ENCODE measurements around the gene HCN4. TPM values are rescaled to one million over a fixed set of nuclear protein-coding genes. Genes with fewer than 3 reads are reported as not detected.

The HCN4 gene
- total RNA-seq, 2 donors from 2014 or later = not detected

DNA sequence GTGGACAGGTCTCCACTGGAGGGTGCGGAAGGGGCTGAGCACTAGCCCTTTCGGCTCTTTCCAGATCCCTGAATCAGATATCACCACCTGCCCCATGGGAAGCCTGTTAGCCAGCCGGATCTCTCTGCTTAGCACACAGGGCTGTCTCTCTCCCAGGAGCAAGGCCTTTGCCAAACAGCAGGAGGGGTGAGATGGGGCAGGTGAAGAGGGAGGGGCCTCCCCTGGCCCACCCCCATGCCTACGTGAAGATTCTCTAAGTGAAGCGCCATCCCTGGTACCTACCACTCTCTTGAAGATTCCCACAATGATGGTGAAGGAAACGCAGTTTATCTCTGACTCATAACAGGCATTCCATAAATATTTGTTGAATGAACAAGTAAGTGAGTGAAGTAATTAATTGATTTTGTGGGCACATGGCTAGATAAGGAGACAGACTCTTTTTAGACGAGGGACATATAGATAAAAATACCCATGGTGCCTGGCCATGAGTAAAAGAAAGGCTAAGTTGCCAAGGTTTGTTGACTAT, 19.6 kb upstream of the HCN4 start:
- no peaks in the 10 kb centered on the region for H3K9me3 ChIP-seq (ENCODE audit: control insufficient read depth, low read length, poor library complexity, severe bottlenecking)
- no peak for ATAC-seq
- Mint-ChIP-seq H3K4me1 (no peaks in the 10 kb centered on the region), H3K4me3 (no peak overlapping the region), H3K27me3 (peaks cover 48% of the 10 kb centered on the region), H3K36me3 (ENCODE audit: low read depth) (peaks cover 5% of the 10 kb centered on the region), H3K27ac (no peak overlapping the region)
- no peak for DNase-seq

DNA sequence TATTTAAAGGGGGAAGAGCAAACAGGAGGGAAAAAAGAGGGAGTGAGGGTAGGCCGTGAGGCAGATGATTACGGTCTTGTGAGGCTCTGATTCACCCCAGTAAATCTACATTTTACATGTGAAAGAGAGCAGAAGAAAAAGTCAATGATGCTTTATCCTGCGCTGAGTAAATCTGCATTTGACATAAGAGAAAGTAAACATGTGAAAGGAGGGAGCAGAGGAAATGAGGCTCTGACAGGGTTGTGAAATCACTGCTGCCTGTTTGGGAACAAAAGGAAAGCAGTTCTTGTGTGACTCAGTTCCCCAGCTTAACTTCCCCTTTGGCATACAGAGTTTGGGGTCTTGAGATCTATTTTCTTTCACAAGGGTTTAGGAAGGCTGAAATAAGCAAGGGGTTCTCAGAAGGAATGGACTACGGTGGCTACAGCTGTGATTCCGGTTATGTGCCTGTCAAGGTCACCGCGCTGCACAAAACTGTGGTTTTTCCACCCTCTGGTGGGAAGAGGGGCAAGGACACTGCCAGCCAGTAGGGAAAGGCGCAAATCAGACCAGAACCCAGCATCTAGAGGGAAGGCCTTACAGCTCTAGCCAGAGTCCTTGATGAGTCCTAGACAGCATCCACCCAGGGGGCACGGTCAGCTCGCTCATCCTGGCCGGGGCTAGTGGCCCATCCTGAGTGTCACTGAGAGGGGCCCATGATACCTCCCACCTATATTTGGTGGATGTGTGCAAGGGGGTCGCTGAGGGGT, 18.9 kb upstream of the HCN4 start:
- H3K36me3 Mint-ChIP-seq (ENCODE audit: low read depth) = peaks cover 5% of the 10 kb centered on the region
- H3K4me1 Mint-ChIP-seq = no peaks in the 10 kb centered on the region
- no peak for ATAC-seq
- H3K4me3 Mint-ChIP-seq = no peak overlapping the region
- H3K9me3 ChIP-seq (ENCODE audit: control insufficient read depth, low read length, poor library complexity, severe bottlenecking) = no peaks in the 10 kb centered on the region
- DNase-seq = no peak
- peaks cover 50% of the 10 kb centered on the region for H3K27me3 Mint-ChIP-seq
- H3K27ac Mint-ChIP-seq = no peak overlapping the region

DNA sequence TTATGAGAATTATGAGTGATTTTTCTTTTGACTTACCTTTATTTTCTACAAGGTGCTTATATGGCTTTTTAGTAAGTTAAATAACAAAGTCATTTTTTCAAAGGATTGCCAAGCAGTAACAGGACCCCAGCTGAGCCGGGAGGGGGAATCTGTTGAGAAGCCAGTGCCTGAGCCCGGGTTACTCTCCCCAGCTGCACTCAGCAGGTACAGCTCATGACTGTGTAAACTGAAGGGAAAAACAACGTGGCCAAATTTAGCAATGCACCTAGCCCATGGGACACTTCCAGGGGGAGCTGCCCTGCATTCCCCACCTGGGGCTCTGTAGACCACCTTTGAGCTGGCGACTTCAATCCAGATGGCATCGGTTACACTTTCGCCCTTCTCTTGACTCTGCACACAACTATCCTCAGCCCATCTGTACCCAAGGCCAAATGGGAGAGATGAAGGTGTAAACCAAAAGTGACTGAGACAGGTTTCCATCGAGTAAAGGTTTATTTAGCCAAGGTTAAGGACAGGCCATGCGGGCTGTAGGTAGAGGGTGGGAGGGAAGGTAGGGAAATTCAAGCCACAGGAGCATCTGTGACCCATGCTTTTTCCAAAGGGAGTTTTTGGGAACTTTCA, 18.2 kb upstream of the HCN4 start:
- no peaks in the 10 kb centered on the region for H3K9me3 ChIP-seq (ENCODE audit: control insufficient read depth, low read length, poor library complexity, severe bottlenecking)
- peaks cover 5% of the 10 kb centered on the region for H3K36me3 Mint-ChIP-seq (ENCODE audit: low read depth)
- no peak for ATAC-seq
- no peak for DNase-seq
- no peak overlapping the region for H3K27ac Mint-ChIP-seq
- H3K4me1 Mint-ChIP-seq = no peaks in the 10 kb centered on the region
- H3K4me3 Mint-ChIP-seq = no peak overlapping the region
- peaks cover 55% of the 10 kb centered on the region for H3K27me3 Mint-ChIP-seq

DNA sequence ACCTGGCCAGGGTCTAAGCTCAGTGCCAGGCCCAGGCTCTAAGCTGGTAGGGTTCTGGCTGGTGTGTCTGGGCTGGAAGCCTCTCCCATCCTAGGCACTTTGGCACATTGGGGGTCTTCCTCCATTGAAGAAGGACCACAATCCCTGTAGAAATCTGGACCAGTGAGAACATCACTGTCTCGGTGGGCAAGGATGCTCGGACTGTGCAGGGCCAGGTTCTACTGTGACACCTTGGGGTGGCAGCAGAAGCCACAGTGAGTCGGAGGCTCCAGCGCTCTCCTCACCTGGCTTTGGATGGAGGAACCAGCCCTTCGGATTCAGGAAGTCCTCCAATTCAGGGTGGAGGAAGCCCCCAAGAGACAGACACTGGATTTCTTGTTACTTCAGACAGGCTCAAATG, 17.5 kb upstream of the HCN4 start:
- no peaks in the 10 kb centered on the region for H3K9me3 ChIP-seq (ENCODE audit: control insufficient read depth, low read length, poor library complexity, severe bottlenecking)
- no peak for ATAC-seq
- peaks cover 8% of the 10 kb centered on the region for H3K36me3 Mint-ChIP-seq (ENCODE audit: low read depth)
- no peak for DNase-seq
- H3K27me3 Mint-ChIP-seq = peaks cover 53% of the 10 kb centered on the region
- no peak overlapping the region for H3K4me3 Mint-ChIP-seq
- H3K27ac Mint-ChIP-seq = no peak overlapping the region
- no peaks in the 10 kb centered on the region for H3K4me1 Mint-ChIP-seq

DNA sequence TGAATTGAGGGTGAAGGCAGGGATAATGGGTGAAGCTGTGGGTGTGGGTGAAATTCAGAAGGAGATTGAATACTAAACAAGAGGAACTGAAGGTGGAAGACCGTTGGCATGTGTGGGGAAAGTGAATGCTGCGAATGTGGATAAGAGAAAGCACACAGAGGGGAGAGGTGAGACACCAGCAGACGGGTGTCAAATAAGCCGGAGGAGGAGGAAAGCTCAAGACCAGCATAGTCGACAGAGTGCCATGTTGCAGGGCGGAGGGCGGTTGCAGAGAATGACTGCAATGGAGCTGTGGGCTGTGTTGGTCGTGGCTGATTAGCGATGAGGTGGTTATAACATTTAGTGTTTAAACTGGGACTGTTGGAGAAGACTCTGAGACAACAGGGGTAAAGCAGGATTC, 16.4 kb upstream of the HCN4 start:
- no peak for DNase-seq
- peaks cover 46% of the 10 kb centered on the region for H3K27me3 Mint-ChIP-seq

DNA sequence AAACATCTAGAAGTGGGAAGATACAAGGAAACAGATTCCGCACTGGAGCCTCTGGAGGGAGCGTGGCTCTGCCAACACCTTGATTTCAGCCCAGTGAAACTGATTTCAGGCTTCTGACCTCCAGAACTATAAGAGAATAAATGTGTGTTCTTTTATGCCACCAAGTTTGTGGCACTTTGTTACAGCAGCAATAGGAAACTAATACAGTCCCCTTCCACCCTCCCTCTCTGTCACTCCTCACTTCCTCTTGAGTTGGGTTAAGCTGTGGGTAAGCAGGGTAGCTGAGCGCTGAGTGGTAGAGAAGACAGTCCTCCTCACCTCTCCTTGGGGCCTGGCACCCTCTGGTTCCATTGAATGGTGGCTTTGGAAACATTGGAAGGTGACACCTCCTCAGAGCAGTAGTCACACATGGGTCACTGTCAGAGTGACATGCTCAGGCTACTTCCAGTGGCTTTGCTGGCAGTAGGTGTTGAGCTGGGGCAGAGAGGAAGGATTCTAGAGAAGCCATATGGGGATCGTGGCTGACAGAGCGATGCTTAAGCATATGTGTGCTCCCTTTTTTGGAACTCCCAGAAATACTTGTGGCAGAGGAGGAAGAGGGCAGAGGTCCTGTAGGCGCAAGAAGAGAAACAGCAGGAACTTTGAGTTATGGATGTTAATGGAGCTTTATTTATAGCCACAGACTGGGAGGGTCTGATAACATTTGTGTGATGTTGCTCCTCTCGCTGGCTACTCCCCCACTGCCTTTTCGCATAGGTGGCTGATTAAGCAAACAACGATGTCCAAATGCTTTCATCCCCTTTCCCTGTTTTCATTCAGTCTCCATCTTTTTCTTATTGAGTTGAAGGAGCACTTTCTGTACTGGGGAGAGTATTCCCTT, 14.8 kb upstream of the HCN4 start:
- DNase-seq = no peak
- no peaks in the 10 kb centered on the region for H3K4me1 Mint-ChIP-seq
- H3K27ac Mint-ChIP-seq = no peak overlapping the region
- H3K27me3 Mint-ChIP-seq = peaks cover 47% of the 10 kb centered on the region
- ATAC-seq = no peak
- peaks cover 9% of the 10 kb centered on the region for H3K36me3 Mint-ChIP-seq (ENCODE audit: low read depth)
- H3K9me3 ChIP-seq (ENCODE audit: control insufficient read depth, low read length, poor library complexity, severe bottlenecking) = no peaks in the 10 kb centered on the region
- H3K4me3 Mint-ChIP-seq = no peak overlapping the region

More for the DNA sequence above, 16.4 kb upstream of the HCN4 start:
- ATAC-seq = no peak
- no peak overlapping the region for H3K27ac Mint-ChIP-seq
- no peak overlapping the region for H3K4me3 Mint-ChIP-seq
- H3K9me3 ChIP-seq (ENCODE audit: control insufficient read depth, low read length, poor library complexity, severe bottlenecking) = no peaks in the 10 kb centered on the region
- peaks cover 11% of the 10 kb centered on the region for H3K36me3 Mint-ChIP-seq (ENCODE audit: low read depth)
- H3K4me1 Mint-ChIP-seq = no peaks in the 10 kb centered on the region

DNA sequence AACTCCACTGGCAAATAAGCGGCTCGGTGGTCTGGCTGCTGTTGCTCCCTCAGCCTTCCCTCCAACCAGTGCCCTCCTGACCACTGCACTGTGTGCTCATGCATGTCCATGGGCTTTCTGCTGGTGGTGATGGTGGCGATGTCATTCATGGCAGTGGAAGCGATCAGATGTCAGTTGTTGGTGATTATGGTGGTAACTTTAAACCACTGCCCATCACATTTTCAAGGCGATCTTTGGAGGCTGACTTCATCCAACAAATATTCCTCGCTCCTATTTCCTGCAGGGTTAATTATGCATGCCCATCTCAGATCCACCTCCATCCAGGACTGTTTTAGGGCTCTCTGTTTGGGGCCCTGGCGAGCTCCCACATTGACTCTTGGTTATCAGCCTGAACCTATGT, 13.4 kb upstream of the HCN4 start:
- ATAC-seq (no peak), DNase-seq (no peak)
- H3K27ac Mint-ChIP-seq = no peak overlapping the region
- peaks cover 40% of the 10 kb centered on the region for H3K27me3 Mint-ChIP-seq
- H3K9me3 ChIP-seq (ENCODE audit: control insufficient read depth, low read length, poor library complexity, severe bottlenecking) = no peaks in the 10 kb centered on the region
- H3K36me3 Mint-ChIP-seq (ENCODE audit: low read depth) = peaks cover 9% of the 10 kb centered on the region
- no peaks in the 10 kb centered on the region for H3K4me1 Mint-ChIP-seq
- H3K4me3 Mint-ChIP-seq = no peak overlapping the region

DNA sequence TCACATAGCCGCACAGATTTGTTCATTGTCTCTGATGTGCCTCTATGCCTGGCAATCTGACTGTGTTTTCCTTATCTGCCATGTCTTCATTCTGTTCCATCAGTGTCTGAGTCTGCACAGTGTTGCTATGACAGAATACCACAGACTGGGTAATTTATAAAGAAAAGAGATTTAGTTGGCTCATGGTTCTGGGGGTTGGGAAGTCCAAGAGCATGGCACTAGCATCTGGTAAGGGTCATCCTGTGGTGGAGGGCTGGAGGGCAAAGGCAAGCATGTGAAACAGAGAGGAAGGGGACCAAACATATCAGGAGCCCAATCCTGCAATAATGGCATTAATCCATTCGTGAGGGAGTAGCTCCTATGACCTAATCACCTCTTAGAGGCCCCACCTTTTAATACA, 11.9 kb upstream of the HCN4 start:
- ATAC-seq = no peak
- no peak overlapping the region for H3K27ac Mint-ChIP-seq
- H3K27me3 Mint-ChIP-seq = peaks cover 32% of the 10 kb centered on the region
- no peaks in the 10 kb centered on the region for H3K9me3 ChIP-seq (ENCODE audit: control insufficient read depth, low read length, poor library complexity, severe bottlenecking)
- peaks cover 7% of the 10 kb centered on the region for H3K36me3 Mint-ChIP-seq (ENCODE audit: low read depth)
- H3K4me1 Mint-ChIP-seq = no peaks in the 10 kb centered on the region
- DNase-seq = no peak
- no peak overlapping the region for H3K4me3 Mint-ChIP-seq

DNA sequence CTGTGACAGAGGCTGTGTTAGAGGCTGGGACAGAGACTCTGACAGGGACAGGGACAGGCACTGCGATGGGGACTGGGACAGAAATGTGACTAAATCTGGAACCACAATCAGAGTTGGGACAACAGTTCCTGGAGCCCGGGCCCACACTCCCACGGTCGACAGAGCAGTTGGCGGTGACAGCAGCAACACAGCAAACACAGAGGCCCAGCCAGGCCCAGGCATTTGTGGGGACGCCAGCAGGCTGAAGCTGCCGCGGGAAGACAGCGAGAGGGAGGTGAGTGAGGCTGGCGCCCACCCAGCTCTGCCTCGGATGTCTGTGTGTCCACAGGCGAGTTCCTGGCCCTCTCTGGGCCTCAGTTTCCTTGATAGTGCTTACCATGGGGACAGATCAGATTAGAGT, 9.3 kb upstream of the HCN4 start:
- Mint-ChIP-seq H3K36me3 (ENCODE audit: low read depth) (peaks cover 5% of the 10 kb centered on the region), H3K4me3 (no peak overlapping the region), H3K4me1 (no peaks in the 10 kb centered on the region), H3K27me3 (peaks cover 27% of the 10 kb centered on the region), H3K27ac (no peak overlapping the region)
- no peak for ATAC-seq
- H3K9me3 ChIP-seq (ENCODE audit: control insufficient read depth, low read length, poor library complexity, severe bottlenecking) = no peaks in the 10 kb centered on the region
- no peak for DNase-seq

DNA sequence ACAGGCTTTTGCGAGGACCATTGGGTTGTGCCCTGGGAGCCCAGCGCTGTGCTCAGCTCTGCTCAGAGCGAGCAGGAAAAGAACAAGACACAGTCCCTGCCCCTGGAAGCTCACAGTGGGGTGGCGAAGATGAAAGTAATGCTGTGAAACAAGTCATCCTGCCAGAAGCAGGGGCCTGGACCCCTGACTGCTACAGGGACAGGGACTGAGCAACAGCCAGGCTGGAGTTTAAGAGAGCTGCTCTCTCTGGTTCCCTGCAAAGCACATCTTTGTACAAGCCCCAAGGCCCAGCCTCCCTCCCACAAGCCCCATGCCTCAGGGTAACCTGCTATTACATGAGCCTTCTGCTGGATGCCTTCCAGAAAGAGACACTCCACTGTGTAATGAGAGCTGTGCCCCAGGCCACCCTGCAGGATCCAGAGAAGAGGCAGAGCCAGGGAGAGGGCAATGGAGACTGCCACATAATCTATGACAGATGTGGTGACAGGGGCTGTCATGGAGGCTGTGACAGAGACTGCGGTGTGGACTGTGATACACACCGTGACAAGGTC, 7.1 kb upstream of the HCN4 start:
- Mint-ChIP-seq H3K27me3 (peaks cover 31% of the 10 kb centered on the region), H3K27ac (no peak overlapping the region), H3K36me3 (ENCODE audit: low read depth) (peaks cover 8% of the 10 kb centered on the region), H3K4me3 (no peak overlapping the region), H3K4me1 (no peaks in the 10 kb centered on the region)
- H3K9me3 ChIP-seq (ENCODE audit: control insufficient read depth, low read length, poor library complexity, severe bottlenecking) = no peaks in the 10 kb centered on the region
- DNase-seq (no peak), ATAC-seq (no peak)

DNA sequence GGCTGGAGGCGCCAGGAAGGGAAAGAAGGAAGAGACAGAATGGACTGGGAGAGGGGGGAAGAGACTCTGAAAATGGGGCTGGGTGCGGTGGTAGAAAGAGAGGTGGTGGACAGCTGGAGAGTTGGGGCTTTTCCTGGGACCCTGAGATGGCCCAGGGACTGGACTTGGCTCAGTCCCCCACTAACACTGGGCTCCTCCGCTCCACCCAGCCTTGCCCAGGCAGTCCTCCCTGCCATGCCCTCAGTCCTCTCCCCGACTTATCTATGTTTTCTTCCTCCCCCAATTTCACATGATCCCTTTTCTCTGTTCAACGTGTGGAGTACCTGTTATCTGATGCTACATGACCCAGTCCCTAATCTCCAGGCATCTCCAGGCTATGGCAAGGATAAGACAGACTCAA, 6.3 kb upstream of the HCN4 start:
- Mint-ChIP-seq H3K36me3 (ENCODE audit: low read depth) (peaks cover 6% of the 10 kb centered on the region), H3K4me1 (no peaks in the 10 kb centered on the region), H3K4me3 (no peak overlapping the region), H3K27me3 (peaks cover 36% of the 10 kb centered on the region), H3K27ac (no peak overlapping the region)
- DNase-seq (no peak), ATAC-seq (no peak)
- H3K9me3 ChIP-seq (ENCODE audit: control insufficient read depth, low read length, poor library complexity, severe bottlenecking) = no peaks in the 10 kb centered on the region

DNA sequence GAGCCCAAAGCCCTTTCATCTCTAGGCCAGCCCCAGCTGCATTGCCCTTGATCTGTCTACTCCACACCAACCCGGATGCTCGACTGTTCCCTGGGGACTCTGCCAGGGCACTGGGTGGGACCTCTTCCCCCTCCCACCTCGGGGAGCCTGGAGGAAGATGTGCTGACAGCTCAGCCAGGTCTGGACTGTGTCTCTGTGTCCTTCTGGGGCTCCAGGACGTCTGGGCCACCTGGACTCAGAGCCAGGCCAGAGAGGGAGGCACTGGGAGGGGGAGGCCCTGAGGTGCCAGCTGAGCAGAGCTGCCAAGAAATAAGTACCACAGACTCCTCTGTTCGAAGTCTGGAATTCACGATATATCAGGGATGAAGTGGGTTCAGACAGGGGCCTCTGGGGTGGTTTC, 5.8 kb upstream of the HCN4 start:
- ATAC-seq (no peak), DNase-seq (no peak)
- Mint-ChIP-seq H3K4me1 (no peaks in the 10 kb centered on the region), H3K27ac (no peak overlapping the region), H3K27me3 (peaks cover 34% of the 10 kb centered on the region), H3K36me3 (ENCODE audit: low read depth) (peaks cover 6% of the 10 kb centered on the region), H3K4me3 (no peak overlapping the region)
- no peaks in the 10 kb centered on the region for H3K9me3 ChIP-seq (ENCODE audit: control insufficient read depth, low read length, poor library complexity, severe bottlenecking)

DNA sequence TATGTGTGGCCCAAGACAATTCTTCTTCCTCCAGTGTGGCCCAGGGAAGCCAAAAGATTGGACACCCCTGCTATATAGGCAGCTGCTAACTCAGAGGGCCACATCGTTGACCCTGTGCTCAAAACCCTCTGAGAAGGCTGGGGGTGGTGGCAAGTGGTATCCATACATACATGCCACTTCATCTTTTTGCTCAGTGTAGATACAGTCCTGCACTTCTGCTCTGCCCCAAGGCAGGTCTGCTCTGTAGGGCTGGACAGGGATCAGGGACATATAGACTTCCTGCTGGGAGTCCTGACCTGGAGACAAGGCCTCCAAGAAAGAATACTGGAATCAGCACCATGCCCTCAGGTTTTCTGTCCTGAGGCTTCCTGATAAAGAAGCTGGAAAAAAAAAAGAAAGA, 4.5 kb upstream of the HCN4 start:
- H3K27me3 Mint-ChIP-seq = peaks cover 33% of the 10 kb centered on the region
- H3K9me3 ChIP-seq (ENCODE audit: control insufficient read depth, low read length, poor library complexity, severe bottlenecking) = no peaks in the 10 kb centered on the region
- no peaks in the 10 kb centered on the region for H3K4me1 Mint-ChIP-seq
- H3K36me3 Mint-ChIP-seq (ENCODE audit: low read depth) = peaks cover 6% of the 10 kb centered on the region
- no peak for ATAC-seq
- H3K4me3 Mint-ChIP-seq = no peak overlapping the region
- H3K27ac Mint-ChIP-seq = no peak overlapping the region
- no peak for DNase-seq
